ENCODE results near the gene CDKN1C. TPM values are rescaled to one million over a fixed set of nuclear protein-coding genes. Genes with fewer than 3 reads are reported as not detected.
"Not testable (repeated sequence)": the region's sequence is repeated elsewhere in the genome, so short reads cannot be mapped to it uniquely, and the experiment has no call there.

Gene CDKN1C
- total RNA-seq, 1 donor from 2014 or later = 9.5 TPM

DNA sequence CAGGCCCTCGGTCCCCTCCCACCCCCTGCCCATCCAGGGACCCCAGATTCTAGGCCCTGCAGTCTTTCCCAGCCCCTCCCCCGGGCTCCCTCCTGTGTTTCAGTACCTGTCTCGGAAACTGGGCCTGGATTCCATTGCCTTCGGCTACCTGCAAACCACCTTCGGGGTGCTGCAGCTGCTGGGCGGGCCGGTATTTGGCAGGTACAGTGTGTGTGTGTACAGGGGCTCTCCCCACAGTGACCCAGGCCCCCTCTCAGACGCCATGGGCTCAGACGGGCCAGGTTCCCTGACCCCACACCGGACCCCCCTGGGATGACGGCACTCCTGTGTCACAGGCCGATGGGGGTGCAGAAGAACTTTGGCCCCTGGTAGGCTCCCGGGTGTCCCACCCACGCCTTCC, 22.6 kb upstream of the CDKN1C start:
- DNase-seq (ENCODE audit: low read depth) = no peak
- H3K27me3 ChIP-seq (ENCODE audit: control insufficient read depth, insufficient read depth, low read length) = no peaks in the 10 kb centered on the region
- TF ChIP-seq, protein P1, sequence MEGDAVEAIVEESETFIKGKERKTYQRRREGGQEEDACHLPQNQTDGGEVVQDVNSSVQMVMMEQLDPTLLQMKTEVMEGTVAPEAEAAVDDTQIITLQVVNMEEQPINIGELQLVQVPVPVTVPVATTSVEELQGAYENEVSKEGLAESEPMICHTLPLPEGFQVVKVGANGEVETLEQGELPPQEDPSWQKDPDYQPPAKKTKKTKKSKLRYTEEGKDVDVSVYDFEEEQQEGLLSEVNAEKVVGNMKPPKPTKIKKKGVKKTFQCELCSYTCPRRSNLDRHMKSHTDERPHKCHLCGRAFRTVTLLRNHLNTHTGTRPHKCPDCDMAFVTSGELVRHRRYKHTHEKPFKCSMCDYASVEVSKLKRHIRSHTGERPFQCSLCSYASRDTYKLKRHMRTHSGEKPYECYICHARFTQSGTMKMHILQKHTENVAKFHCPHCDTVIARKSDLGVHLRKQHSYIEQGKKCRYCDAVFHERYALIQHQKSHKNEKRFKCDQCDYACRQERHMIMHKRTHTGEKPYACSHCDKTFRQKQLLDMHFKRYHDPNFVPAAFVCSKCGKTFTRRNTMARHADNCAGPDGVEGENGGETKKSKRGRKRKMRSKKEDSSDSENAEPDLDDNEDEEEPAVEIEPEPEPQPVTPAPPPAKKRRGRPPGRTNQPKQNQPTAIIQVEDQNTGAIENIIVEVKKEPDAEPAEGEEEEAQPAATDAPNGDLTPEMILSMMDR (IDR thresholded peaks at IDR 0.05; ENCODE audit: insufficient read depth, low read length, severe bottlenecking) = no peak
- FAIRE-seq = no peak
- H3K4me3 ChIP-seq (ENCODE audit: low read depth, low read length) = no peak overlapping the region
- peaks cover 2% of the 10 kb centered on the region for H3K36me3 ChIP-seq (ENCODE audit: control insufficient read depth, insufficient read depth, low read length)

DNA sequence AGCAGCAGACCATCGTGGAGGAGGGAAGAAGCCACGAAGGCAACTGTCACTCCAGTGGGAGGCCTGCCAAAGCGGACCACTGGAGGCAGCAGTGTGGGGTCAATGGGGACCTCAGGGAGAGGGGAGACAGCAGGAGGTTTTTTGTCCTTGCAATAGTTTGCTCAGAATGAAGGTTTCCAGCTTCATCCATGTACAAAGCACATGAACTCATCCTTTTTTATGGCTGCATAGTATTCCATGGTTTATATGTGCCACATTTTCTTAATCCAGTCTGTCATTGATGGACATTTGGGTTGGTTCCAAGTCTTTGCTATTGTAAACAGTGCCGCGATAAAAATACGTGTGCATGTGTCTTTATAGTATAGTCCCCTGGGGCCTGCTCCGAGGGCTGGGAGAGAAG, 19.7 kb upstream of the CDKN1C start:
- not testable (repeated sequence) for FAIRE-seq; DNase-seq (ENCODE audit: low read depth); H3K4me3 ChIP-seq (ENCODE audit: low read depth, low read length); H3K36me3 ChIP-seq (ENCODE audit: control insufficient read depth, insufficient read depth, low read length); H3K27me3 ChIP-seq (ENCODE audit: control insufficient read depth, insufficient read depth, low read length)

DNA sequence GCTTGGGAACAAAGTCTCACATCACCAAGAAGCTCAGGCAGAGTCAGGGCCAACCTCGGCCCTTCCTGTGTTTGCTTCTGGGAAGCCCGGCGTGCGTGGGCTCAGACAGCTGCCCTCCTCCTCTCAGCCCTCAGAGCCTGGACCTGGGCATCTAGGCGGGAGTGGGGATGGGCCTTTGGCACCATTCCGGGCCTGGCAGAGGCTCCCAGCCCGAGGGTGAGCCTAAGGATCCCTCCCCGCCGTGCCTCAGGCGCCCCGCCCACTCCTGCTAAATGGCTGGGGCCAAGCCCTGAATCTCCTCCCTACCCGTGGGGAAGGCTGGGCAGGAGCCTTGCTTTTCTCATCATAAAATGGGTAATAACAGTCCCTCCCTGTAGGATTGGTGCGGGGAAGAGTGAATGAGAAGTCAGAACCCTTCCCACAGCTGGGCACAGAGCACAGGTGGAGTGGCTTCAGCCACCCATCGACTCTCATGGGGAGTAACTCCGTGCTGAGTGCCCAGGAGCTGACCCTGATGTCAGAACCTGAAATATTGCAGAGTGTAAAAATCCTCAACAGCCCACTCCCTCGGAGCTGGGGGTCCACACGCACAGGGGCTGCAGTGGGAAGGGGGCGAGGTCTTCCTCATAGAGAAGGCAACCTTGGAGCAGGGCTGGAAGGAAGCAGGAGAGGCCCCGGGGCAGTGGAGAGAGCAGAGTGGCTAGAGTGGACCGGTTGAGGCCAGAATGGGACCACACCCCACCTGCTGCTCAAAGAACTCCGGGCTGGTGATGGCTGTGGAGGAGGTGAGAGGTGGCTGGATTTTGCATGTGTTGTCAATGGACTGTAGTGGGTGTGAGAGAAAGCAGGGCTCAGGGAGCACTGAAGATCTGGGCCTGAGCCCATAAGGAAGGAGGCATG, 18.8 kb upstream of the CDKN1C start:
- FAIRE-seq = no peak
- no peak overlapping the region for H3K4me3 ChIP-seq (ENCODE audit: low read depth, low read length)

DNA sequence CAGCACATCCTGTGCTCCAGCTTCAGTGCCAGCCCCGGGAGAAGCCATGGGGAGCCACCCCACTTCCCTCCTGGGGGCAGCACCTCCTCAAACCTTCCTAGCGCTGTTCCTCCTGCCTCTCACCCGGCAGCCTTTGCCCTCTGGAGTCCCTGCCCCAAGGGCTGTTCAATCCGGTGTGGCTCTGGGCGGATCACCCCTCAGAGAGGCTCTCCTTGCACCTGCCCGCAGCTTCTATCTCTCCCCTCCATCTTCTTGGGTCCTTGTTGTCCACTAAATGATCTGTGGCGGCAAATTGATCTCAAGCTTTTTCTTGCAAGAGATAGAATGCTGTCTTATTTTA, 18.1 kb upstream of the CDKN1C start:
- DNase-seq (ENCODE audit: low read depth) = no peak
- Histone ChIP-seq H3K36me3 (ENCODE audit: control insufficient read depth, insufficient read depth, low read length) (peaks cover 2% of the 10 kb centered on the region), H3K27me3 (ENCODE audit: control insufficient read depth, insufficient read depth, low read length) (no peaks in the 10 kb centered on the region), H3K4me3 (ENCODE audit: low read depth, low read length) (no peak overlapping the region)
- TF ChIP-seq, protein P1 (IDR thresholded peaks at IDR 0.05; ENCODE audit: insufficient read depth, low read length, severe bottlenecking) = no peak
- FAIRE-seq = no peak

More for the DNA sequence above, 18.8 kb upstream of the CDKN1C start:
- H3K27me3 ChIP-seq (ENCODE audit: control insufficient read depth, insufficient read depth, low read length) = no peaks in the 10 kb centered on the region
- peaks cover 2% of the 10 kb centered on the region for H3K36me3 ChIP-seq (ENCODE audit: control insufficient read depth, insufficient read depth, low read length)
- TF ChIP-seq, protein P1 (IDR thresholded peaks at IDR 0.05; ENCODE audit: insufficient read depth, low read length, severe bottlenecking) = no peak
- DNase-seq (ENCODE audit: low read depth) = no peak

- Histone ChIP-seq H3K27me3 (ENCODE audit: control insufficient read depth, insufficient read depth, low read length) (no peaks in the 10 kb centered on the region), H3K4me3 (ENCODE audit: low read depth, low read length) (peak overlapping the region; percentile 64), H3K36me3 (ENCODE audit: control insufficient read depth, insufficient read depth, low read length) (peaks cover 2% of the 10 kb centered on the region)
- TF ChIP-seq, protein P1 (IDR thresholded peaks at IDR 0.05; ENCODE audit: insufficient read depth, low read length, severe bottlenecking) = no peak
- DNase-seq (ENCODE audit: low read depth) (no peak), FAIRE-seq (no peak)
Observed at GRCh38 chr11:2902784-2903671, 17.5 kb upstream of the CDKN1C start.

All from bronchial epithelial cell (primary cell).